Activated gamma-delta T cell treated with anti-CD3 and anti-CD28 coated beads, Interleukin-2, amount 50 U/mL, for 16 hours (primary cell): ENCODE results near the gene ARHGAP15.
A peak's percentile ranks its signal among the peaks of the same experiment; 100 is the strongest.

Experiments
- DNase-seq: peaks from one replicate; pipeline ENCODE4 v3.0.0-alpha.2; 2020; ENCODE audit warnings: low read depth

ARHGAP15 gene

GRCh38 chr2:143263066-143263625, 133.9 kb downstream of the ARHGAP15 start:
- DNase-seq, result no peak

- DNase-seq, result no peak
Observed at GRCh38 chr2:143264851-143265250, 135.6 kb downstream of the ARHGAP15 start.

DNA sequence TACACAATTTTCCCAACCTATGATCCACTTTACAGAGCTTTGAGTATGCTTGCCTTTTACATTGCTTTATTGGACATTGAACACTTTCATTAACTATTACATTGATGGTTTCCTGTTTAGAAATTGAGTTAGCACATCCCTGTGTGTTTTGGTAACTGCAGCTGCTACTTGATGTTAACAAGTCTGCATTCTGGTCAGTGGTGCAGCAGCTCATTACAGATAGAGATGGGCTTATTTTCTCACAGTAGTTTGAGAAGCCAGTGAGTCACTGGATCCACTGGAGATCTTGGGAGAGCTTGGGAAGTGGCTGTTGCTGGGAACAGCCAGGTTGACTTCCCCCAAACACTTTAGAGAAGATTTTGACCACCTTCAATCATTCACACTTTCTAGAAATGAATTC, 150.5 kb downstream of the ARHGAP15 start:
- no peak for DNase-seq

DNA sequence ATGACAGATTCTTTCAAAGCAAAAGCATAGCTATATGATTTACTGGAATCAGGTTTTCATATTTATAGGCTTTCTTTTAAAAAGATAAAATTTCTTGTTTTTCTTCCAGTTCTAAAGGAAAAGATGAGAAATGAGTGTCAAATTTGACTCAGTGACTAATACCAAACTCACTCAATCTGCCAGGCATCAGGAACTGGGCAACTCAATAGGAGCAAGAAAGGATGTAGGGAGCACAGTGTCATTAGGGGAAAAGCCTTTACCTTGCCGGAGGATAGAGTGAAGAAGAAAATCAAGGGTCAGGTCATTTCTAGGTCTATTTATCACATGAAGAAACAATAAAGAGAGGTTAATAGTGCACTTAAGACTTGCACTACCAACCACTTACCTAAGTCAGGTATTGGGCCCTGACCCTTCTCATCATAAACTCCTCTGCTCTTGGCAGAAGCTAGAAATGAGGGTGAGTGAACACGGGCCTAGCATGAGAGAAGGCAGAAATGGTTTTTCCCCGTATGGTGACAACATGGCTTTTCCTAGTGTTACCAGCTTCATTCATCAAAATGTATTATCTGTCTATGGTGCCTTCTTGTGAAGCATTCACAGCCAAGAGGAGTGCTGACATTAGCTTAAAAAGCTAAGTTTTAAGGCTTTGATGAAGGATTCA, 151.0 kb downstream of the ARHGAP15 start:
- DNase-seq, result no peak

- DNase-seq, result no peak
Observed at GRCh38 chr2:143282684-143283083, 153.5 kb downstream of the ARHGAP15 start.

DNA sequence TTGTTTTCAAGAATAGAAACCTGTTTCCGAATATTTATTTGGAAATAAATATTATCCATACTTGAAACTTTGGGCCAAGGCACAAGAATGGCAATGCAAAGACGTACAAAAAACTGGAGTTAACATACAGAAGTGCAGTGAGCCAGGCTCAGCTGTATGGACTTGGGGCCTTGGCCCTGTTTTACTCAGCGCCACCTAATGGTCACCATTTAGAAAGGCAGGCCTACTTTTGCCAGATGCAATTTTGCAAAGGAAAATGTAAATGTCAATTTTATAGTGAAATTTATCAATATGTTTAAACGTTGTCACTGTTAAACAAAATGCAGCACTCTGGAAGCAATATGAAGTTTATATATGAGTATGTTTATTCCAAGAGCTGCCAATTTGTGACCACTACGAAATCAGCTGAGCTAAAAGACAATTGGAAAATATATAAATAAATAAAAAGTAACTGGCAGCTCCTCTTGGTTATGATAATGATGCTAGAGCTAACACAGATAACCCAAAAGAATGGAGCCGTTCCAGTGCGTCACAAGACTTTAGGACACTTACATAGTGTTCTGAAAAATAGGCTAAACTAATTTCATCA, 155.0 kb downstream of the ARHGAP15 start:
- DNase-seq, result no peak

DNA sequence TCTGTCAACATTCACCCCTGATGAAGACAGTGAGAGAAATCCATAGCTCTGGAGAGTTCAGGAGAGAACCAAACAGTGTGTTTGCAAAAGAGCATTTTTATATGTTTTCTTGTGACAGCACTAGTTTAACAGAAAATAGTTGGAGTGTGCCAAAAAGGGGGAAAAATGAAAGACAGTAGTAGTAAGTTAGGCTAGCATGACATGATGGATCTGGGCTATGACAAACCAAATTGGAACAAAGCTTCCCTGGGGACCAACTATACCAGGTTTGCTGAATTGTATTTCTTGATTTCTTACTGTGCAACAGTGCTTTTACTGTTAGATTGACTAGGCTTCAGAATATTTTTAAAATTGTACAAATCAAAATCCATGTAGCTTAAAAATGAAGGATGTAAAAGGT, 159.8 kb downstream of the ARHGAP15 start:
- DNase-seq, result no peak

DNA sequence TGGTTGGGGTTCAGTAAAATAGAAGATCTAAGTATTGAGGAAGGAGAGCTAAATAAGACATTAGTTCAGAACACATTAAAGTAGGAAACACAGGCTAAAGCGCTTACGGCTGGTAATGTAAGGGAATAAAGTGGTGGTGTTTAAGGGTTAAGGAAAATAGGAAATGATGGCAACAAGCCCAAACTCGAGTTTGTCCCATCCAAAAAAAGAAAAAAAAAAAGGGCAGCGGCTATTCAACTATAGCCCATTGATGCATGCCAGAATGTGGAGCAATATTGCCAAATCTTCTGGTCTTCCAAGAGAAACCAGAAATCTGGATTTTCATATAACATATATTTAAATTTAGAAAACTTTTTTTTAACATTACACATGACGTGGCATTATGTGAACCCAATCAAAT, 161.0 kb downstream of the ARHGAP15 start:
- DNase-seq, result no peak

GRCh38 chr2:143294068-143294467, 164.8 kb downstream of the ARHGAP15 start:
- DNase-seq, result no peak

DNA sequence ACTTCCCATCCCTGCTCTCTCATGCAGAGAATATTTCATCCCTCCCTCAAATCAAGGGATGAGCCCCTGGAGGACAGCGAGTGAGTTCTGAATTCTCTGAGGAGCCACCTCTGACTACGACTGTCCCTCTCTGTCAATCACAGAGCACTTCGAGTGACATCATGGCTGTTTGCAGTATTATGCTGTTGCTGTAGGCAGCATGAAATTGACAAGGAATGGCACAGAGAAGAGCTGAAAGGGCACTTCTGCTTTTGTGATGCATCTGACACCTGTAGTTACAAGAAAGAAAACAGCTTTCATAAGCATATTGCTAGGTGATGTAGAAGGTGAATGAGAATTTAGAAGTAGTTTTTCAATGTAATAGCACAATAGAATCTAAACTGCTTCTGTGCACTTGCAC, 166.9 kb downstream of the ARHGAP15 start:
- no peak for DNase-seq

DNA sequence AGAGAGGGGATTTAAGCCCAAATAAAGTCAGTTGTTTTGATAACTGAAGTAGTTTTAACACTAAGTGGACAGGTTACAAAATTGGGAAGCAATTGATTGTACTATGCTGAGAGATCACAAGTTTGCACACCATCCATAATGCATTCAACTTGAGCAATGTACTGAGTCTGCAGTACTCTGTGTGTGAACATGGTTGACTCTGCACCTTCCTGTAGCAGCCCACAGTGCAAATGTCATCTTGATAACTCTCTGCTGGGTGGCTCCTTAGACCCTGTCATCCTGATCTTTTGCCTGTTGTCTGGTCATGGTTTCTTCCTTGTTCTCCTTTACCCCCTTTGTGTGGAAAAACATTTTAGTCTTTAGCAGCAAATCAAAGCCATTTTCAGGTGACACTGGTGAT, 168.0 kb downstream of the ARHGAP15 start:
- no peak for DNase-seq

- no peak for DNase-seq
Observed at GRCh38 chr2:143300536-143300935, 171.3 kb downstream of the ARHGAP15 start.

DNA sequence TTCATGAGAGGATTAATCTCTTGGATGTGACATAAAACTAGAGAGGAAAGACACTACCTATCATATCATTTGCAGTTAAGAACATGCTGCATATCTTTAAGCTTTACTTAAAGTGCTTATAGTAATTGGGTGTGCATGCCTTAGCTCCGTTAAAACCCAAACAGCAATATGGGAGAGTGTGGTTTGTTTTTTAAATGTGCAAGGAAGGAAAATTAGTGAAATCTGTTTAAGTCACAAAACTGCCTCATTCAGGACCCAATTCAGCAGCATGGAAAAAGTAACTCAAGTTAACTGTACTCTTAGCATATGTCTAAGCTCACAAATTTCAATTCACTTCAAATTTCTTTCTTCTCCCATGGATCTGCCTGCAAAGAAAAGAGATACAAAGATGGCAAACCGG, 182.2 kb downstream of the ARHGAP15 start:
- no peak for DNase-seq

DNA sequence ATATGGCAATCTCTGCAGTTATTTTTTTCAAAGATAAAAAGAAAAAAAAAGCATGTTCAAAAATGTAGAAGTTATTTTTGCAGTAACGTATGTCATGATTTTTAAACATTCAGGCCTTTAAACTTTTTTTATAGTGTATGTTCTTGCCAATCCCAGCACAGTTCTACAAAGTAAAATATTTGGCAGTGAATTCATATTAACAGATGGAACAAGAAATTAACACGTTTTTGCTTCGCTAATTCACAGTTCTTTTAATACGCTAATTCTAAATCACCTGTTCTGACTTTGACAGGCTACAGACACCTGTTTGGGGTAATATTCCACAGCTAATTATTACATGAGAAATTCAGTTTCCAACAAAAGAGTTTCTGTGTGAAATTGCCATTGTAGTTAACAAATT, 183.2 kb downstream of the ARHGAP15 start:
- no peak for DNase-seq

GRCh38 chr2:143313861-143314260, 184.6 kb downstream of the ARHGAP15 start:
- no peak for DNase-seq

GRCh38 chr2:143321994-143322393, 192.8 kb downstream of the ARHGAP15 start:
- no peak for DNase-seq

- peak; percentile 5 for DNase-seq
Observed at GRCh38 chr2:143329288-143329687, 200.1 kb downstream of the ARHGAP15 start.

- no peak for DNase-seq
Observed at GRCh38 chr2:143333168-143333791, 204.1 kb downstream of the ARHGAP15 start.

- no peak for DNase-seq
Observed at GRCh38 chr2:143333847-143334246, 204.6 kb downstream of the ARHGAP15 start.

DNA sequence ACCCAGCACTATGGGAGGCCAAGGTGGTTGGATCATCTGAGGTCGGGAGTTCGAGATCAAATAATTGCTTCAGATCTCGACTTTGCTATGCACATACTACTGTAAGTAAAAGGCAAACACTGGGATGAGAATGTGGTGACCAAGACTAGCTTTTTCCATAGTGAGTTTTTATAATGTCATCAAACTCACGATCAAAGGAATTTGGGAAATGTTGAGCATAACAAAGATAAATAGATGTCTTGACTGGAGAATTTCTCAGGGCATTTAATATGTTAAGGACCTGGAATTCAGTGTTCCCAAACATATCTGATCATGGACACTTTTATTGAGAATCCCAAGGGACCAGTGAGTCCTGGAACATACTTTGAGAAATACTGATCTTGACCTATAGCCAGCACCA, 205.6 kb downstream of the ARHGAP15 start:
- DNase-seq, result no peak

- DNase-seq, result no peak
Observed at GRCh38 chr2:143336719-143337210, 207.5 kb downstream of the ARHGAP15 start.

- no peak for DNase-seq
Observed at GRCh38 chr2:143341478-143341877, 212.3 kb downstream of the ARHGAP15 start.

DNA sequence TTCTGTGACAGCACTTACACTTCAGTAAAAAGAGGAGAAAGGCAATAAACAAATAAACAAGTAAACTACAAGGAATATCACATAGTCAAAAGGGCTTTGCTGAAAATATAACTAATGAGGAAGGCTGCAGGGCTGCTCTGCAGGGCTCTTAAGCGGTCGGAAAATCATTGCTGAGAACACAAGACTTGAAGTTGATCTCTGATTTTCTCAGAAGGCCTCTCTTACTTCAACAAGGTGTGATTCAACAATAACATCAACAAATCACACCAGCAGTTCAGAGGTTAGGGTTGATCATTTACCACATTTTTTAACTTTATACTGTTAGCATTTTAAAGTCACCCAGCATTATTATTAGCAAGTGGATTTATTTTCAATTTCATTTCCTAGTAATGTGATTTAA, 215.6 kb downstream of the ARHGAP15 start:
- DNase-seq, result no peak
